Peyer's patch (tissue), 4 donors: ENCODE data around the gene DOCK1.

Experiments used
- CTCF ChIP-seq, 6 experiments: fragments of 450-650 bp in 4 of 6; fragments of 200-600 bp in 2 of 6; sonication (generic) in 1 of 6; IDR thresholded peaks; one replicate each; pipeline ENCODE4 v1.5.1; 2017 to 2019; ENCODE audit warnings: antibody characterized with exemption in 6 of 6, mild to moderate bottlenecking in 3 of 6, moderate library complexity in 1 of 6
- POLR2A ChIP-seq, 2 donors: fragments of 450-650 bp; IDR thresholded peaks; one replicate each; pipeline ENCODE4 v1.5.1; 2017; ENCODE audit warnings: antibody characterized with exemption in 2 of 2, mild to moderate bottlenecking in 2 of 2, moderate library complexity in 2 of 2

GRCh38 chr10:127216786-127217185, 311.6 kb downstream of the DOCK1 start:
- TF ChIP-seq POLR2A (IDR thresholded peaks at IDR 0.05) (no peak), CTCF (IDR thresholded peaks at IDR 0.05) (no peak)
